Nephron (organoid): Measurements from ENCODE around the gene PIK3IP1.

Experiments used
- H3K27ac Mint-ChIP-seq, 3 experiments: 2 replicates each; pipeline ENCODE4 v1.8.0; 2020; ENCODE audit warnings: mixed read lengths in 3 of 3, mild to moderate bottlenecking in 2 of 3, moderate library complexity in 1 of 3
- H3K27me3 Mint-ChIP-seq: 2 replicates; pipeline ENCODE4 v1.8.0; 2021; ENCODE audit warnings: low read depth, mild to moderate bottlenecking, moderate library complexity, mixed read lengths
- H3K36me3 Mint-ChIP-seq: 2 replicates; pipeline ENCODE4 v1.8.0; 2020; ENCODE audit warnings: low read depth, mixed read lengths
- H3K4me1 Mint-ChIP-seq: 2 replicates; pipeline ENCODE4 v1.8.0; 2020; ENCODE audit warnings: mixed read lengths
- H3K4me3 Mint-ChIP-seq, 3 experiments: 2 replicates each; pipeline ENCODE4 v1.8.0; 2020; ENCODE audit warnings: mild to moderate bottlenecking in 3 of 3, mixed read lengths in 3 of 3, moderate library complexity in 2 of 3
- H3K9me3 Mint-ChIP-seq: 2 replicates; pipeline ENCODE4 v1.8.0; 2020; ENCODE audit warnings: mixed read lengths
- CTCF ChIP-seq, 3 experiments: fragments of 200-600 bp; sonication (generic); IDR thresholded peaks; one replicate each; pipeline ENCODE4 v1.5.0; 2021; ENCODE audit warnings: antibody characterized with exemption in 3 of 3; ENCODE audit not compliant: unreplicated experiment in 3 of 3

The PIK3IP1 gene

GRCh38 chr22:31290494-31291471 is 1.5 kb downstream of the PIK3IP1 start:
- no peak for TF ChIP-seq CTCF (IDR thresholded peaks at IDR 0.05; ENCODE audit: unreplicated experiment in 3 of 3)
- H3K9me3 Mint-ChIP-seq: no peaks in the 10 kb centered on the region

GRCh38 chr22:31289344-31289743 is 2.9 kb downstream of the PIK3IP1 start:
- peaks cover 26% of the 10 kb centered on the region for H3K4me1 Mint-ChIP-seq
- no peaks in the 10 kb centered on the region for H3K9me3 Mint-ChIP-seq
- no peak overlapping the region for H3K4me3 Mint-ChIP-seq
- H3K27me3 Mint-ChIP-seq: peaks cover 12% of the 10 kb centered on the region
- no peaks in the 10 kb centered on the region for H3K36me3 Mint-ChIP-seq
- TF ChIP-seq CTCF (IDR thresholded peaks at IDR 0.05; ENCODE audit: unreplicated experiment in 3 of 3): no peak
- H3K27ac Mint-ChIP-seq: no peak overlapping the region

More at GRCh38 chr22:31290494-31291471, 1.5 kb downstream of the PIK3IP1 start:
- H3K36me3 Mint-ChIP-seq: no peaks in the 10 kb centered on the region
- H3K27me3 Mint-ChIP-seq: peaks cover 12% of the 10 kb centered on the region
- peak overlapping the region; percentile 84 to 91 (median 90) for H3K4me3 Mint-ChIP-seq
- peak overlapping the region; percentile 27 to 85 (median 83) for H3K27ac Mint-ChIP-seq
- peaks cover 24% of the 10 kb centered on the region for H3K4me1 Mint-ChIP-seq

GRCh38 chr22:31288496-31289240 is 3.6 kb downstream of the PIK3IP1 start:
- H3K4me3 Mint-ChIP-seq: no peak overlapping the region
- peaks cover 12% of the 10 kb centered on the region for H3K27me3 Mint-ChIP-seq
- H3K9me3 Mint-ChIP-seq: no peaks in the 10 kb centered on the region
- no peak for TF ChIP-seq CTCF (IDR thresholded peaks at IDR 0.05; ENCODE audit: unreplicated experiment in 3 of 3)
- H3K36me3 Mint-ChIP-seq: no peaks in the 10 kb centered on the region
- no peak overlapping the region for H3K27ac Mint-ChIP-seq
- peaks cover 25% of the 10 kb centered on the region for H3K4me1 Mint-ChIP-seq

- H3K4me1 Mint-ChIP-seq: peaks cover 27% of the 10 kb centered on the region
- no peaks in the 10 kb centered on the region for H3K9me3 Mint-ChIP-seq
- H3K4me3 Mint-ChIP-seq: no peak overlapping the region
- peaks cover 12% of the 10 kb centered on the region for H3K27me3 Mint-ChIP-seq
- H3K36me3 Mint-ChIP-seq: no peaks in the 10 kb centered on the region
- H3K27ac Mint-ChIP-seq: no peak overlapping the region
- no peak for TF ChIP-seq CTCF (IDR thresholded peaks at IDR 0.05; ENCODE audit: unreplicated experiment in 3 of 3)
Measured at GRCh38 chr22:31287818-31288495, 4.3 kb downstream of the PIK3IP1 start.

GRCh38 chr22:31286360-31287255 is 5.7 kb downstream of the PIK3IP1 start:
- Mint-ChIP-seq H3K9me3 (no peaks in the 10 kb centered on the region), H3K4me3 (no peak overlapping the region), H3K4me1 (peaks cover 20% of the 10 kb centered on the region), H3K27me3 (peaks cover 5% of the 10 kb centered on the region), H3K27ac (no peak overlapping the region), H3K36me3 (no peaks in the 10 kb centered on the region)
- no peak for TF ChIP-seq CTCF (IDR thresholded peaks at IDR 0.05; ENCODE audit: unreplicated experiment in 3 of 3)
